Ishikawa (cell line): Measurements from ENCODE around the gene DPM1.

Experiments used
- CEBPB ChIP-seq: IDR thresholded peaks from 2 replicates; pipeline ENCODE4 v1.6.1; 2012
- CREB1 ChIP-seq: IDR thresholded peaks from 2 replicates; pipeline ENCODE4 v1.6.1; 2012; ENCODE audit warnings: low read depth
- EGR1 ChIP-seq: IDR thresholded peaks from 2 replicates; pipeline ENCODE4 v1.6.1; 2012
- EP300 ChIP-seq: IDR thresholded peaks from 2 replicates; pipeline ENCODE4 v1.6.1; 2012; ENCODE audit warnings: borderline replicate concordance
- FOXM1 ChIP-seq: IDR thresholded peaks from 2 replicates; pipeline ENCODE4 v1.6.1; 2012; ENCODE audit warnings: low read depth, borderline replicate concordance
- NFIC ChIP-seq: IDR thresholded peaks from 2 replicates; pipeline ENCODE4 v1.6.1; 2012
- RAD21 ChIP-seq: IDR thresholded peaks from 2 replicates; pipeline ENCODE4 v1.6.1; 2012; ENCODE audit warnings: low read depth
- TAF1 ChIP-seq: IDR thresholded peaks from 2 replicates; pipeline ENCODE4 v1.6.1; 2012; ENCODE audit warnings: low read depth, mild to moderate bottlenecking
- TCF12 ChIP-seq: IDR thresholded peaks from 2 replicates; pipeline ENCODE4 v1.6.1; 2012; ENCODE audit warnings: low read depth
- TEAD4 ChIP-seq: IDR thresholded peaks from 2 replicates; pipeline ENCODE4 v1.6.1; 2012
- YY1 ChIP-seq: IDR thresholded peaks from 2 replicates; pipeline ENCODE4 v1.6.1; 2012; ENCODE audit warnings: low read depth
- ZBTB7A ChIP-seq: IDR thresholded peaks from 2 replicates; pipeline ENCODE4 v1.6.1; 2012; ENCODE audit warnings: low read depth
- TF ChIP-seq, protein P1 (sequence below): IDR thresholded peaks from 2 replicates; pipeline ENCODE4 v1.6.1; 2012; ENCODE audit warnings: low read depth, mild to moderate bottlenecking
- TF ChIP-seq, protein P2 (sequence below): IDR thresholded peaks from 2 replicates; pipeline ENCODE4 v1.6.1; 2012
- TF ChIP-seq, protein P3 (sequence below): IDR thresholded peaks from 2 replicates; pipeline ENCODE4 v1.6.1; 2012

Gene DPM1

GRCh38 chr20:50957798-50958614 is at the start of gene DPM1:
TSS of gene DPM1 (minus strand) at chr20:50958532. CDS start at chr20:50958523, 9 bp downstream.
- no peak for TF ChIP-seq TCF12
- TF ChIP-seq, protein P1, sequence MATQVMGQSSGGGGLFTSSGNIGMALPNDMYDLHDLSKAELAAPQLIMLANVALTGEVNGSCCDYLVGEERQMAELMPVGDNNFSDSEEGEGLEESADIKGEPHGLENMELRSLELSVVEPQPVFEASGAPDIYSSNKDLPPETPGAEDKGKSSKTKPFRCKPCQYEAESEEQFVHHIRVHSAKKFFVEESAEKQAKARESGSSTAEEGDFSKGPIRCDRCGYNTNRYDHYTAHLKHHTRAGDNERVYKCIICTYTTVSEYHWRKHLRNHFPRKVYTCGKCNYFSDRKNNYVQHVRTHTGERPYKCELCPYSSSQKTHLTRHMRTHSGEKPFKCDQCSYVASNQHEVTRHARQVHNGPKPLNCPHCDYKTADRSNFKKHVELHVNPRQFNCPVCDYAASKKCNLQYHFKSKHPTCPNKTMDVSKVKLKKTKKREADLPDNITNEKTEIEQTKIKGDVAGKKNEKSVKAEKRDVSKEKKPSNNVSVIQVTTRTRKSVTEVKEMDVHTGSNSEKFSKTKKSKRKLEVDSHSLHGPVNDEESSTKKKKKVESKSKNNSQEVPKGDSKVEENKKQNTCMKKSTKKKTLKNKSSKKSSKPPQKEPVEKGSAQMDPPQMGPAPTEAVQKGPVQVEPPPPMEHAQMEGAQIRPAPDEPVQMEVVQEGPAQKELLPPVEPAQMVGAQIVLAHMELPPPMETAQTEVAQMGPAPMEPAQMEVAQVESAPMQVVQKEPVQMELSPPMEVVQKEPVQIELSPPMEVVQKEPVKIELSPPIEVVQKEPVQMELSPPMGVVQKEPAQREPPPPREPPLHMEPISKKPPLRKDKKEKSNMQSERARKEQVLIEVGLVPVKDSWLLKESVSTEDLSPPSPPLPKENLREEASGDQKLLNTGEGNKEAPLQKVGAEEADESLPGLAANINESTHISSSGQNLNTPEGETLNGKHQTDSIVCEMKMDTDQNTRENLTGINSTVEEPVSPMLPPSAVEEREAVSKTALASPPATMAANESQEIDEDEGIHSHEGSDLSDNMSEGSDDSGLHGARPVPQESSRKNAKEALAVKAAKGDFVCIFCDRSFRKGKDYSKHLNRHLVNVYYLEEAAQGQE, result 0 out of 2 replicates have a peak, but pooled peaks have one; percentile 24
- TF ChIP-seq CREB1, result peak; percentile 78
- TF ChIP-seq TAF1, result peak; percentile 99
- TF ChIP-seq TEAD4, result no peak
- TF ChIP-seq EGR1, result no peak
- TF ChIP-seq, protein P2, sequence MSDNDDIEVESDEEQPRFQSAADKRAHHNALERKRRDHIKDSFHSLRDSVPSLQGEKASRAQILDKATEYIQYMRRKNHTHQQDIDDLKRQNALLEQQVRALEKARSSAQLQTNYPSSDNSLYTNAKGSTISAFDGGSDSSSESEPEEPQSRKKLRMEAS, result peak; percentile 73
- TF ChIP-seq NFIC, result no peak
- peak; percentile 85 for TF ChIP-seq YY1

DNA sequence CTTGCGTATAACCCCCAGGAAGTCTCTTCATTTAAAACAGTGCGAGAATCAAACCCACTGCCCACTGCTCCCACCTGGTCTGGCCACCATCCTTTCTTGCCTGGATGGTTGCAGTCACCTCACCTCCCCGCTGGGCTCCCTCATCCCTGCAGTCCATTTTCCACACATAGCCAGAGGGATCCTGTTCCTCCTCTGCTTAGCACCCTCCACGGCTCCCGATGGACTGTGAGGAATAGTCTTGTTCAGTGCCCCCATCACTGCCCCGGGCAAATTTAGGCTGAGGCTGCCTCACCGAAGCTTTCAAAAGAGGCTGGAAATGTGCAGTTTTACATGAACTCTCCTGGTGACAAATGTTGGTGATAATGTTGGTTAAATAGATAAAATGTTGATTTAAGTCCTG is 46.9 kb upstream of the DPM1 start:
- TF ChIP-seq CREB1 (no peak), FOXM1 (no peak), EGR1 (no peak), TAF1 (no peak), TEAD4 (no peak), NFIC (no peak), EP300 (no peak), CEBPB (no peak), TCF12 (no peak), RAD21 (no peak)
- TF ChIP-seq, protein P3, sequence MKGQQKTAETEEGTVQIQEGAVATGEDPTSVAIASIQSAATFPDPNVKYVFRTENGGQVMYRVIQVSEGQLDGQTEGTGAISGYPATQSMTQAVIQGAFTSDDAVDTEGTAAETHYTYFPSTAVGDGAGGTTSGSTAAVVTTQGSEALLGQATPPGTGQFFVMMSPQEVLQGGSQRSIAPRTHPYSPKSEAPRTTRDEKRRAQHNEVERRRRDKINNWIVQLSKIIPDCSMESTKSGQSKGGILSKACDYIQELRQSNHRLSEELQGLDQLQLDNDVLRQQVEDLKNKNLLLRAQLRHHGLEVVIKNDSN, result no peak
- TF ChIP-seq, protein P1, result no peak

DNA sequence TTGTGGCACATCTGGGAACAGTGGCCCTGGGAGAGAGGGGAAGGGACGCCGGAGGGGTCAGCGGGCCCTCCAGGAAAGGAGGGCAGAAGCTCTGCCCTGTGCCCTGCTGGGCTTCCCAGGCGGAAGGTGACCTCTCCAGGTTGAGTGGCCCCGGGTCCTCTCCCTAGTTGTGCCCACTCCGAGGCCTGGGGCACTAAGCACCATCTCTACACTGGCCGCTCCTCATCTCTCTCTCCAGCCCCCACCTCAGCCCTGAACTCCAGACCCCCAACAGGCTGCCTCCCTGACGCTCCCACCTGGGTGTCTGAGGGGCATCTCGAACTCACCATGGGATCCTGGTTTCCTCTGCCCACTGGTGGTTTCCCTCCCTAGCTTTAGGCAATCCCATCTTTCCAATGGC is 46.4 kb upstream of the DPM1 start:
- no peak for TF ChIP-seq RAD21
- TF ChIP-seq EGR1, result no peak
- TF ChIP-seq, protein P2, result no peak
- TF ChIP-seq ZBTB7A, result no peak
- TF ChIP-seq TAF1, result no peak
- no peak for TF ChIP-seq YY1
- TF ChIP-seq TCF12, result no peak
- TF ChIP-seq, protein P1, result no peak
- TF ChIP-seq TEAD4, result no peak
- no peak for TF ChIP-seq EP300
- TF ChIP-seq, protein P3, result no peak
- TF ChIP-seq FOXM1, result no peak
- no peak for TF ChIP-seq NFIC
- no peak for TF ChIP-seq CEBPB
- no peak for TF ChIP-seq CREB1

- TF ChIP-seq CEBPB, result no peak
- TF ChIP-seq EP300, result no peak
- TF ChIP-seq TAF1, result no peak
- TF ChIP-seq EGR1, result no peak
- TF ChIP-seq, protein P2, result no peak
Observed at GRCh38 chr20:51004305-51004727, 46.0 kb upstream of the DPM1 start.
